ENCODE data around the gene OPCML. TPM values are rescaled to one million over a fixed set of nuclear protein-coding genes. Genes with fewer than 3 reads are reported as not detected.

OPCML gene
- total RNA-seq, 1 donor from 2014 or later, result not detected

DNA sequence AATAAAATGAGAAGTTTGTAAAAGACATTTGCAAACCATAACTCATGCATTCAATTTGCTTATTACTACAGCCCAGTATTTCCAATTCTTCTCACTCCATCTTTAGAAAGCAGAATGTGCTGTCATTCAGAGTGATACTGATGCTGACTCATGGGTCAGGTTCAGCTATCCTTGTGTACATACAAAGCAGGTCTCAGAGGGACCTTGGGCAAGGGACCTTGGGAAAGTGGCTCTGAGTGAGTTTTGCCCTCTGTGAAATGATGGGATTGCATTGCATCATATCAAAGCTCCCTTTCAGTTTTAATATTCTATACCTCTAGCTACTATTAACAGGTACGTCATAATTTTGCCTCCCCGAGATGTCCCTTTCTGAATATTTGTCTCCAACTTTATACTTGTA lies 848.7 kb downstream of the OPCML start:
- intact Hi-C loops (cut with DNase I), result no loop called here
- no peak for DNase-seq (ENCODE audit: extremely low spot score in 2 of 2)
- Histone ChIP-seq H3K9me3 (no peaks in the 10 kb centered on the region), H3K4me3 (no peak overlapping the region), H3K36me3 (no peaks in the 10 kb centered on the region), H3K4me1 (no peaks in the 10 kb centered on the region), H3K27me3 (no peaks in the 10 kb centered on the region), H3K27ac (no peak overlapping the region)
- TF ChIP-seq, protein P1, sequence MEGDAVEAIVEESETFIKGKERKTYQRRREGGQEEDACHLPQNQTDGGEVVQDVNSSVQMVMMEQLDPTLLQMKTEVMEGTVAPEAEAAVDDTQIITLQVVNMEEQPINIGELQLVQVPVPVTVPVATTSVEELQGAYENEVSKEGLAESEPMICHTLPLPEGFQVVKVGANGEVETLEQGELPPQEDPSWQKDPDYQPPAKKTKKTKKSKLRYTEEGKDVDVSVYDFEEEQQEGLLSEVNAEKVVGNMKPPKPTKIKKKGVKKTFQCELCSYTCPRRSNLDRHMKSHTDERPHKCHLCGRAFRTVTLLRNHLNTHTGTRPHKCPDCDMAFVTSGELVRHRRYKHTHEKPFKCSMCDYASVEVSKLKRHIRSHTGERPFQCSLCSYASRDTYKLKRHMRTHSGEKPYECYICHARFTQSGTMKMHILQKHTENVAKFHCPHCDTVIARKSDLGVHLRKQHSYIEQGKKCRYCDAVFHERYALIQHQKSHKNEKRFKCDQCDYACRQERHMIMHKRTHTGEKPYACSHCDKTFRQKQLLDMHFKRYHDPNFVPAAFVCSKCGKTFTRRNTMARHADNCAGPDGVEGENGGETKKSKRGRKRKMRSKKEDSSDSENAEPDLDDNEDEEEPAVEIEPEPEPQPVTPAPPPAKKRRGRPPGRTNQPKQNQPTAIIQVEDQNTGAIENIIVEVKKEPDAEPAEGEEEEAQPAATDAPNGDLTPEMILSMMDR (IDR thresholded peaks at IDR 0.05), result no peak
- TF ChIP-seq POLR2AphosphoS5 (IDR thresholded peaks at IDR 0.05; ENCODE audit: insufficient read depth in 1 of 2, low read depth in 1 of 2), result no peak

DNA sequence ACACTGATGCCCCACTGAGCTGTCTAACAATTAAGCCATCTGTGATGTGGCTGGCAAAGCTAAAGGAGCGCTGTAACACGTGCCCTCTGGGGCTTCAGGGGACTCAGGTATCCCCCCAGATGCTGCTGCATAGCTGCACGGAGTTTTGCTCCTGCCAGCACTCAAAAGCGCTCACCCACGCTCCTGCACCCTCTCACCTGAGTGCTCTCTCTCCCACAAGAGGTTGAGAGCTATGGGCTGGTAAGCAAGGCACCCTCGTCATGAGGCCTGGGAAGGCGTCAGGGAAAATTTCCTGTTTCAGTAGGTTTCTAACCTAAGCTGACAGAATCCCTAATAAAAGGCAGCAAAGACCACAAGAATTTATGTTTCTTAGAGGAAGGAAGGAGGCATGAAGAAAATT lies 850.3 kb downstream of the OPCML start:
- intact Hi-C loops (cut with DNase I), result no loop called here
- DNase-seq (ENCODE audit: extremely low spot score in 2 of 2), result no peak
- H3K27ac ChIP-seq, result no peak overlapping the region

DNA sequence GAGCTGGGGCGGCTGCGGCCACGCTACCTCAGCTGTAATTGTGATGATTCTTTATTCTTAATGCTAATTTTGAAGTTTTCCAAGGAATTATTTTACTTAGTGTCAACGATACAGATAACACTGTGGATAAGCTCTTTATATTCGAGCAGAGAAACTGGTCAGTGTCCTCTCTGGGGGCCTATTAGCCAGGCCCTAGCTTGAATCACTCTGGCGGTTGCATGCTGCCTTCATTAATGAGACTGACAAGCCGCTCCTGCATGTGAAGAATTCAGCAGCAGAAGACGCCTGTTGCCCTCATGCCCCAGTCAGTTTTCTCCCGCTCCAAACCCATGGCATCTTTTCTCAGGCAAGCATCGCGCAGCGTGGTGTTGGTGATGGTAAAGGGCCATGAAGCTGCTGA lies 851.7 kb downstream of the OPCML start:
- Histone ChIP-seq H3K9me3 (no peaks in the 10 kb centered on the region), H3K4me3 (no peak overlapping the region), H3K27me3 (no peaks in the 10 kb centered on the region), H3K36me3 (no peaks in the 10 kb centered on the region), H3K4me1 (no peaks in the 10 kb centered on the region), H3K27ac (no peak overlapping the region)
- no peak for DNase-seq (ENCODE audit: extremely low spot score in 2 of 2)
- TF ChIP-seq, protein P1 (IDR thresholded peaks at IDR 0.05), result no peak
- no peak for TF ChIP-seq POLR2AphosphoS5 (IDR thresholded peaks at IDR 0.05; ENCODE audit: insufficient read depth in 1 of 2, low read depth in 1 of 2)
- no peak for TF ChIP-seq POLR2A (IDR thresholded peaks at IDR 0.05)
- intact Hi-C loops (cut with DNase I), result no loop called here

More for the DNA sequence above, 850.3 kb downstream of the OPCML start:
- H3K36me3 ChIP-seq, result no peaks in the 10 kb centered on the region
- no peak overlapping the region for H3K4me3 ChIP-seq
- H3K9me3 ChIP-seq, result no peaks in the 10 kb centered on the region
- no peaks in the 10 kb centered on the region for H3K27me3 ChIP-seq
- TF ChIP-seq, protein P1 (IDR thresholded peaks at IDR 0.05), result no peak
- TF ChIP-seq POLR2A (IDR thresholded peaks at IDR 0.05) (no peak), POLR2AphosphoS5 (IDR thresholded peaks at IDR 0.05; ENCODE audit: insufficient read depth in 1 of 2, low read depth in 1 of 2) (no peak)
- H3K4me1 ChIP-seq, result no peaks in the 10 kb centered on the region

DNA sequence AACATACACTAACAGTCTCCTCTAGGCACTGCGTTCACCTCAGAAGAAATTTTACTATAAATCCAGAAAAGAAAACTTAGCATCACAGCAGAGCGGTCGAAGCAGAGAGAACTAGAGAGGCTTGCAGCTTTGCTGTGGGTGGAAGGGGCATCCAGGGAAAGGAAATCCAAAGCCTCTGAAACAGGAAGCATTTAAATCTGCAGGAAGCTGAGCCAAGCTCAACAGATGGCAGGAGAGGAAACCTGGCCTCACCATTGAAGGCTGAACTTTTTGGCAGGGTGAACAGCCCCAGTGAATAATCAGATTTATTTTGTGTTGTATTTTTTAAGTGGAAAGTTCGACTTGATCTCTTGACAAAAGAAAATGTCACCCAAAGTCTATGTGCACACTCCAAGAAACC lies 858.1 kb downstream of the OPCML start:
- H3K9me3 ChIP-seq, result no peaks in the 10 kb centered on the region
- H3K27ac ChIP-seq, result no peak overlapping the region
- H3K27me3 ChIP-seq, result no peaks in the 10 kb centered on the region
- intact Hi-C loops (cut with DNase I), result no loop called here
- DNase-seq (ENCODE audit: extremely low spot score in 2 of 2), result no peak
- H3K4me3 ChIP-seq, result no peak overlapping the region
- H3K36me3 ChIP-seq, result no peaks in the 10 kb centered on the region
- no peaks in the 10 kb centered on the region for H3K4me1 ChIP-seq
- TF ChIP-seq POLR2AphosphoS5 (IDR thresholded peaks at IDR 0.05; ENCODE audit: insufficient read depth in 1 of 2, low read depth in 1 of 2) (peak in 1 of 2 donors; percentile 39), POLR2A (IDR thresholded peaks at IDR 0.05) (no peak)

DNA sequence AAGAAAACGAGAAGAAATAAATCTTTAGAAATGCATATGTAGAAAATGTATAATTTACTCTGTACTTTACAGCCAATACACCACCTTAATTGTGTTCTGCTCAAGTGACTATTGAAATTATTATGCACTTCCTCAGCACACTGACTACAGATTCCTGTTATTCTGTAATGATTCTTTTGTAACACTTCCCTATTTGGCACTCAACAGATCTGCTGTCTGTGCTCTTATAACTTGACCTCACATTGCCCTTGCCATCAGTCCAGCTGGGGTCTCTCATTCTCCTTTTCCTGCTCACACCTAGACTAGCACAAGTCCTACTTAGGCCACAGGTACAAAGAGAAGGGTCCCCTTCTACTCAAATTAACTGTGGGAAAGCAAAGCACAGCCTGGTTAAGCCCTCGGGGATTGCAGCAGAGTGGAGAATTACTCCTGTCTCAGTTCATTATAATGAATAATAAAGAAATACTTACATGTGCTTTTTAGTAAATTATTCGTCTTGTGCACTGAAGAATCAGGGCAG lies 860.4 kb downstream of the OPCML start:
- no peak overlapping the region for H3K4me3 ChIP-seq
- no peaks in the 10 kb centered on the region for H3K27me3 ChIP-seq
- TF ChIP-seq, protein P1 (IDR thresholded peaks at IDR 0.05), result no peak
- DNase-seq (ENCODE audit: extremely low spot score in 2 of 2), result no peak
- intact Hi-C loops (cut with DNase I), result no loop called here
- no peak overlapping the region for H3K27ac ChIP-seq
- no peaks in the 10 kb centered on the region for H3K36me3 ChIP-seq
- H3K9me3 ChIP-seq, result no peaks in the 10 kb centered on the region
- no peaks in the 10 kb centered on the region for H3K4me1 ChIP-seq

Measured in vagina (tissue), 2 donors.